ENCODE measurements around the gene STEAP4.

STEAP4 gene

GRCh38 chr7:88299126-88299525, 7.6 kb downstream of the STEAP4 start:
- Histone ChIP-seq H3K4me2 (ENCODE audit: low read length) (no peak overlapping the region), H2AFZ (ENCODE audit: low read depth, low read length) (no peak overlapping the region), H3K9ac (ENCODE audit: low read length) (no peak overlapping the region), H3K27ac (ENCODE audit: low read length) (no peak overlapping the region), H3K4me3 (ENCODE audit: low read length) (no peak overlapping the region), H3K27me3 (ENCODE audit: low read depth, low read length) (no peaks in the 10 kb centered on the region), H3K36me3 (replicated peaks; ENCODE audit: low read depth, low read length) (no peaks in the 10 kb centered on the region), H4K20me1 (ENCODE audit: insufficient read depth, low read length) (no peaks in the 10 kb centered on the region), H3K9me3 (ENCODE audit: insufficient read depth, low read length) (no peaks in the 10 kb centered on the region), H3K4me1 (ENCODE audit: low read length) (no peaks in the 10 kb centered on the region), H3K79me2 (ENCODE audit: low read length) (no peaks in the 10 kb centered on the region)
- no peak for TF ChIP-seq CTCF (IDR thresholded peaks at IDR 0.05; ENCODE audit: low read depth, low read length)

DNA sequence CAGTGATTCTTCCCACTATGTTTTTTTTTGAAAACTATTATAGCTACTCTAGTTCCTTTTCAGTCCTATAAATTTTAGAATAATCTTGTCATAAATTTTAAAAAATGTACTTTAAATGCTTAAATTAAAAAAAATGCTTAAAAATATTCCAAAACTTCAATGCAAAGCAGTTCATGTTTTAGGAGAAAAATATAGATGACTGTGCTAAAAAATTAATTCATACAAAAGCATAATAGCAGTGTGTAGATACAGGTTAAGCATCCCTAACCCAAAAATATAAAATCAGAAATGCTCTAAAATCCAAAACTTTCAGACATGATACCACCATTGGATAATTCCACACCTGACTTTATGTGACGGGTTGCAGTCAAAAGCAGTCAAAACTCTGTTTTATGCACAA, 12.8 kb downstream of the STEAP4 start:
- Histone ChIP-seq H3K9ac (ENCODE audit: low read length) (no peak overlapping the region), H3K9me3 (ENCODE audit: insufficient read depth, low read length) (no peaks in the 10 kb centered on the region), H3K27ac (ENCODE audit: low read length) (no peak overlapping the region), H3K27me3 (ENCODE audit: low read depth, low read length) (no peaks in the 10 kb centered on the region), H3K36me3 (replicated peaks; ENCODE audit: low read depth, low read length) (no peaks in the 10 kb centered on the region), H4K20me1 (ENCODE audit: insufficient read depth, low read length) (no peaks in the 10 kb centered on the region), H3K4me2 (ENCODE audit: low read length) (no peak overlapping the region), H3K4me3 (ENCODE audit: low read length) (no peak overlapping the region), H3K4me1 (ENCODE audit: low read length) (peaks cover 7% of the 10 kb centered on the region), H3K79me2 (ENCODE audit: low read length) (no peaks in the 10 kb centered on the region), H2AFZ (ENCODE audit: low read depth, low read length) (no peak overlapping the region)
- no peak for TF ChIP-seq CTCF (IDR thresholded peaks at IDR 0.05; ENCODE audit: low read depth, low read length)
- no peak for TF ChIP-seq EZH2phosphoT487 (IDR thresholded peaks at IDR 0.05; ENCODE audit: low read depth)

GRCh38 chr7:88291398-88292173, 15.1 kb downstream of the STEAP4 start:
- Histone ChIP-seq H3K36me3 (replicated peaks; ENCODE audit: low read depth, low read length) (no peaks in the 10 kb centered on the region), H3K79me2 (ENCODE audit: low read length) (no peaks in the 10 kb centered on the region), H3K4me2 (ENCODE audit: low read length) (no peak overlapping the region), H3K4me1 (ENCODE audit: low read length) (peaks cover 7% of the 10 kb centered on the region), H3K4me3 (ENCODE audit: low read length) (no peak overlapping the region), H3K9ac (ENCODE audit: low read length) (no peak overlapping the region), H3K27ac (ENCODE audit: low read length) (no peak overlapping the region), H2AFZ (ENCODE audit: low read depth, low read length) (no peak overlapping the region), H4K20me1 (ENCODE audit: insufficient read depth, low read length) (no peaks in the 10 kb centered on the region), H3K27me3 (ENCODE audit: low read depth, low read length) (no peaks in the 10 kb centered on the region), H3K9me3 (ENCODE audit: insufficient read depth, low read length) (no peaks in the 10 kb centered on the region)
- TF ChIP-seq CTCF (IDR thresholded peaks at IDR 0.05; ENCODE audit: low read depth, low read length) (no peak), EZH2phosphoT487 (IDR thresholded peaks at IDR 0.05; ENCODE audit: low read depth) (no peak)

GRCh38 chr7:88290491-88290890, 16.2 kb downstream of the STEAP4 start:
- Histone ChIP-seq H3K27ac (ENCODE audit: low read length) (no peak overlapping the region), H3K36me3 (replicated peaks; ENCODE audit: low read depth, low read length) (no peaks in the 10 kb centered on the region), H3K4me1 (ENCODE audit: low read length) (peaks cover 7% of the 10 kb centered on the region), H2AFZ (ENCODE audit: low read depth, low read length) (no peak overlapping the region), H3K27me3 (ENCODE audit: low read depth, low read length) (no peaks in the 10 kb centered on the region), H3K9ac (ENCODE audit: low read length) (no peak overlapping the region), H4K20me1 (ENCODE audit: insufficient read depth, low read length) (no peaks in the 10 kb centered on the region), H3K79me2 (ENCODE audit: low read length) (no peaks in the 10 kb centered on the region), H3K9me3 (ENCODE audit: insufficient read depth, low read length) (no peaks in the 10 kb centered on the region), H3K4me3 (ENCODE audit: low read length) (no peak overlapping the region), H3K4me2 (ENCODE audit: low read length) (no peak overlapping the region)
- no peak for TF ChIP-seq EZH2phosphoT487 (IDR thresholded peaks at IDR 0.05; ENCODE audit: low read depth)
- TF ChIP-seq CTCF (IDR thresholded peaks at IDR 0.05; ENCODE audit: low read depth, low read length) = no peak

Measured in OCI-LY3 (cell line).